HepG2 (cell line): ENCODE measurements around the gene VENTX. TPM values are rescaled to one million over a fixed set of nuclear protein-coding genes. Genes with fewer than 3 reads are reported as not detected.

ENCODE experiments used
- ATAC-seq: fragments of 200-7000 bp; cut with Tn5 transposase; 3 replicates; pipeline ENCODE4 v1.9.1; 2020; ENCODE audit warnings: mild to moderate bottlenecking, moderate library complexity
- BruUV-seq: library from RNA; stranded (reverse); fragments of 400-500 nt; replicated peaks from 2 replicates; lab custom pipeline; 2021; lab: Mats Ljungman, UMichigan
- CTCF ChIA-PET: fragments of 300-600 bp; formaldehyde crosslinking; extraction: SDS; loops from one replicate; lab custom pipeline; 2021; ENCODE audit warnings: low total read pairs, inconsistent platforms, low intra/inter-chr PET ratio; lab: Yijun Ruan, JAX
- POLR2A ChIA-PET: fragments of 350-600 bp; sonication (Branson Sonifier 250); formaldehyde crosslinking; loops from one replicate; lab custom pipeline; 2020; ENCODE audit warnings: antibody characterized with exemption, inconsistent platforms; lab: Yijun Ruan, JAX
- DNase-seq: peaks from one replicate; pipeline ENCODE4 v3.0.0-alpha.2; 2015; ENCODE audit warnings: low spot score
- FAIRE-seq: peaks from 3 replicates; lab custom pipeline; 2011; peaks lifted over from hg19 to GRCh38; lab: Jason Lieb, UNC
- H2AFZ ChIP-seq: one replicate; pipeline ENCODE4 v1.6.1; 2011; ENCODE audit warnings: low read length, inconsistent platforms
- H3K27ac ChIP-seq: fragments of 300-600 bp; 3 replicates; pipeline ENCODE4 v1.8.0; 2011; ENCODE audit warnings: mixed run types, mild to moderate bottlenecking, mixed read lengths, low read length, inconsistent platforms; ENCODE audit not compliant: insufficient read depth; ENCODE audit errors: extremely low read length
- H3K27me3 ChIP-seq, 2 experiments: fragments of 200-600 bp in 1 of 2; 2 replicates in 1 of 2; 3 replicates in 1 of 2; pipeline versions ENCODE4 v1.6.0 to v1.8.0; 2011; ENCODE audit warnings: low read length in 2 of 2, mild to moderate bottlenecking in 2 of 2, moderate library complexity in 2 of 2, inconsistent platforms in 1 of 2; ENCODE audit not compliant: insufficient read depth in 2 of 2, control insufficient read depth in 1 of 2
- H3K36me3 ChIP-seq, 2 experiments: fragments of 200-600 bp in 1 of 2; replicated peaks in 1 of 2; 2 replicates in 1 of 2; 3 replicates in 1 of 2; pipeline versions ENCODE4 v1.5.1 to v1.8.0; 2011; ENCODE audit warnings: low read length in 2 of 2, inconsistent platforms in 1 of 2; ENCODE audit not compliant: insufficient read depth in 2 of 2, control insufficient read depth in 1 of 2
- H3K4me1 ChIP-seq: 2 replicates; pipeline ENCODE4 v1.5.1; 2012; ENCODE audit warnings: low read length, inconsistent platforms; ENCODE audit not compliant: insufficient read depth
- H3K4me2 ChIP-seq: 2 replicates; pipeline ENCODE4 v1.6.0; 2011; ENCODE audit warnings: low read depth, low read length, inconsistent platforms
- H3K4me3 ChIP-seq, 3 experiments: fragments of 200-600 bp in 1 of 3; sonication (generic), shearing (Covaris generic) in 1 of 3; replicated peaks in 1 of 3; 2 replicates each; pipeline ENCODE4 v1.5.1; 2011 to 2016; ENCODE audit warnings: low read length in 3 of 3, inconsistent platforms in 2 of 3, low read depth in 2 of 3, mild to moderate bottlenecking in 2 of 3, control low read depth in 1 of 3, mixed read lengths in 1 of 3; ENCODE audit not compliant: insufficient read depth in 1 of 3
- H3K79me2 ChIP-seq: one replicate; pipeline ENCODE4 v1.6.1; 2011; ENCODE audit warnings: low read length, inconsistent platforms; ENCODE audit not compliant: insufficient read depth
- H3K9ac ChIP-seq: 2 replicates; pipeline ENCODE4 v1.6.0; 2011; ENCODE audit warnings: mild to moderate bottlenecking, low read depth, low read length, inconsistent platforms; ENCODE audit not compliant: insufficient read depth
- H3K9me3 ChIP-seq: 2 replicates; pipeline ENCODE4 v1.5.1; 2012; ENCODE audit warnings: mild to moderate bottlenecking, low read length
- H4K20me1 ChIP-seq: 2 replicates; pipeline ENCODE4 v1.6.0; 2011; ENCODE audit warnings: inconsistent platforms, mild to moderate bottlenecking, low read length, moderate library complexity; ENCODE audit not compliant: insufficient read depth
- ATM ChIP-seq: fragments of 450-650 bp; IDR thresholded peaks from 2 replicates; pipeline ENCODE4 v1.7.1; 2017; ENCODE audit warnings: mild to moderate bottlenecking, borderline replicate concordance
- NCOA2 ChIP-seq: sonication (generic); formaldehyde crosslinking; IDR thresholded peaks from 2 replicates; pipeline ENCODE4 v1.8.0; 2022; ENCODE audit warnings: inconsistent platforms
- NR2F1 ChIP-seq, 2 experiments: fragments of 450-650 bp in 1 of 2; formaldehyde crosslinking in 1 of 2; IDR thresholded peaks; 2 replicates each; pipeline versions ENCODE4 v1.5.0 to v1.6.1; 2016 to 2020; ENCODE audit warnings: mild to moderate bottlenecking in 1 of 2, missing compliant biosample characterization in 1 of 2, missing genetic modification reagents in 1 of 2, moderate library complexity in 1 of 2
- PATZ1 ChIP-seq: sonication (generic); formaldehyde crosslinking; IDR thresholded peaks from 2 replicates; pipeline ENCODE4 v1.4.0; 2020; ENCODE audit warnings: missing genetic modification reagents
- ZNF263 ChIP-seq: sonication (generic); formaldehyde crosslinking; IDR thresholded peaks from 2 replicates; pipeline ENCODE4 v1.4.0; 2020; ENCODE audit warnings: missing genetic modification reagents
- ZNF569 ChIP-seq: sonication (generic); formaldehyde crosslinking; IDR thresholded peaks from 2 replicates; pipeline ENCODE4 v1.5.0; 2020; ENCODE audit warnings: mild to moderate bottlenecking, missing genetic modification reagents, moderate library complexity, borderline replicate concordance
- WGBS: methylation state at CpG from one replicate; pipeline ENCODE4 v1.1.6; 2017; ENCODE audit warnings: low lambda C conversion rate; 5-methylcytosine and 5-hydroxymethylcytosine counted together
- in situ Hi-C: cut with HindIII; loops from 2 replicates; pipeline ENCODE4 v1.10.0; 2017; ENCODE audit warnings: low pct_unique_long_range_greater_than_20kb; ENCODE audit not compliant: extremely low pct_ligation_motif_present
- intact Hi-C: fragments of 100-400 bp; cut with micrococcal nuclease; formaldehyde crosslinking; loops from one replicate; pipeline ENCODE4 v1.10.0; 2022; ENCODE audit not compliant: unreplicated experiment
- polyA plus RNA-seq, 8 experiments: library from polyadenylated mRNA; depleted of rRNA in 3 of 8; stranded (reverse) in 7 of 8; unstranded in 1 of 8; fragments of >200 nt; fragmentation: Illumina TruSeq in 4 of 8; extraction: Trizol in 4 of 8; gene quantifications; 2 replicates each; pipeline versions ENCODE4 v1.2.1 to v1.2.3, GENCODE V29; 2011 to 2016; ENCODE audit warnings: low read depth in 4 of 8, missing spikeins in 1 of 8, mixed read lengths in 1 of 8; ENCODE audit not compliant: insufficient read depth in 1 of 8
- total RNA-seq, 5 experiments: library from RNA; depleted of rRNA; stranded (reverse); fragments of >200 nt; fragmentation: Illumina TruSeq; extraction: Trizol; gene quantifications; 2 replicates each; pipeline ENCODE4 v1.2.3, GENCODE V29; 2016; ENCODE audit warnings: low read depth in 1 of 5

VENTX gene
- total and polyA plus RNA-seq, 2 of the 13 experiments (the other 11 are each of a cell fraction or from before 2014, with no cell fraction given): not detected

- H2AFZ ChIP-seq: no peak overlapping the region
- ATAC-seq (peak; percentile 62), DNase-seq (no peak), FAIRE-seq (no peak)
- H3K9me3 ChIP-seq: no peaks in the 10 kb centered on the region
- ChIA-PET POLR2A (no interaction called here), CTCF (no interaction called here)
- intact Hi-C loops (no loop called here), in situ Hi-C loops (no loop called here)
- no peak overlapping the region for H3K4me3 ChIP-seq
- H3K36me3 ChIP-seq: no peaks in the 10 kb centered on the region
- no peaks in the 10 kb centered on the region for H4K20me1 ChIP-seq
- TF ChIP-seq ZNF569 (CRISPR knock-in tag) (no peak), PATZ1 (0 out of 2 replicates have a peak, but pooled peaks have one; percentile 11), ZNF263 (CRISPR knock-in tag) (peak; percentile 45; the same call in 1 of the 2 replicates)
- 17% methylated on average over 3 of the region's 21 CpGs for WGBS
- no peaks in the 10 kb centered on the region for H3K79me2 ChIP-seq
- peaks cover 19 to 65% of the 10 kb centered on the region in 2 experiments for H3K27me3 ChIP-seq
- BruUV-seq: no TSS peak
- no peak overlapping the region for H3K27ac ChIP-seq
- no peak overlapping the region for H3K4me2 ChIP-seq
- peaks cover 33% of the 10 kb centered on the region for H3K4me1 ChIP-seq
- no peak overlapping the region for H3K9ac ChIP-seq
These were observed 11.6 kb downstream of the VENTX start for GRCh38 chr10:133249094-133249780.

GRCh38 chr10:133249975-133250754, 12.5 kb downstream of the VENTX start:
- Histone ChIP-seq H4K20me1 (no peaks in the 10 kb centered on the region), H3K4me1 (peaks cover 30% of the 10 kb centered on the region), H3K79me2 (no peaks in the 10 kb centered on the region), H3K4me3 (no peak overlapping the region), H2AFZ (no peak overlapping the region), H3K9ac (no peak overlapping the region), H3K9me3 (no peaks in the 10 kb centered on the region), H3K27ac (no peak overlapping the region), H3K4me2 (no peak overlapping the region), H3K36me3 (no peaks in the 10 kb centered on the region), H3K27me3 (peaks cover 24 to 72% of the 10 kb centered on the region in 2 experiments)
- TF ChIP-seq NCOA2 (CRISPR knock-in tag) (no peak), NR2F1 (CRISPR knock-in tag; IDR thresholded peaks at IDR 0.05) (0 out of 4 replicates have a peak, but pooled peaks of 1 of the 2 experiments have one; percentile 19), ATM (peak; percentile 43; the same call in 1 of the 2 replicates)
- BruUV-seq: no TSS peak
- intact Hi-C loops: no loop called here
- in situ Hi-C loops: no loop called here
- WGBS: 9% methylated on average over 11 of the region's 11 CpGs
- no peak for ATAC-seq
- no peak for DNase-seq
- FAIRE-seq: no peak
- POLR2A ChIA-PET: no interaction called here
- CTCF ChIA-PET: no interaction called here
